Body of pancreas (tissue), 4 donors: Measurements from ENCODE around the gene ZNF655. TPM values are rescaled to one million over a fixed set of nuclear protein-coding genes. Genes with fewer than 3 reads are reported as not detected.
"Not testable (repeated sequence)": the region's sequence is repeated elsewhere in the genome, so short reads cannot be mapped to it uniquely, and the experiment has no call there.

ENCODE experiments used
- ATAC-seq: fragments of 150-250 bp; one replicate; pipeline ENCODE4 v1.9.1; 2016
- DNase-seq, 4 donors: peaks; one replicate each; pipeline ENCODE4 v3.0.0-alpha.2; 2019
- H3K27ac ChIP-seq, 4 donors: fragments of 200-600 bp; sonication (generic); 1 replicate in 3 of 4; 2 replicates in 1 of 4; pipeline versions ENCODE4 v1.5.1 to v1.6.1; 2016 to 2019; ENCODE audit warnings: mild to moderate bottlenecking in 1 of 4, mixed read lengths in 1 of 4, moderate library complexity in 1 of 4
- H3K27me3 ChIP-seq, 2 donors: fragments of 200-600 bp; sonication (generic); one replicate each; pipeline ENCODE4 v1.6.0; 2016; ENCODE audit warnings: mild to moderate bottlenecking in 1 of 2
- H3K36me3 ChIP-seq, 2 donors: fragments of 200-600 bp; sonication (generic); replicated peaks in 1 of 2; 2 replicates each; pipeline ENCODE4 v1.5.1; 2016; ENCODE audit warnings: low read depth in 2 of 2; ENCODE audit not compliant: insufficient read depth in 1 of 2
- H3K4me1 ChIP-seq: fragments of 200-600 bp; sonication (generic); one replicate; pipeline ENCODE4 v1.6.0; 2016
- H3K4me3 ChIP-seq, 2 donors: fragments of 200-600 bp; sonication (generic); 1 replicate in 1 of 2; 2 replicates in 1 of 2; pipeline ENCODE4 v1.5.1; 2016 to 2019
- H3K9me3 ChIP-seq, 3 donors: fragments of 200-600 bp; sonication (generic); 1 replicate in 2 of 3; 2 replicates in 1 of 3; pipeline ENCODE4 v1.5.1; 2016
- POLR2A ChIP-seq, 3 donors: fragments of 450-650 bp; IDR thresholded peaks; one replicate each; pipeline ENCODE4 v1.6.1; 2016; ENCODE audit warnings: antibody characterized with exemption in 3 of 3, mild to moderate bottlenecking in 2 of 3
- WGBS, 2 donors: methylation state at CpG; one replicate each; pipeline ENCODE4 v1.1.5; 2017; 5-methylcytosine and 5-hydroxymethylcytosine counted together
- intact Hi-C: fragments of 100-400 bp; cut with DNase I; formaldehyde crosslinking; loops from one replicate; pipeline ENCODE4 v1.15.1; 2023
- total RNA-seq, 2 donors: library from RNA; depleted of rRNA; stranded (reverse); fragments of >200 nt; gene quantifications; one replicate each; pipeline ENCODE4 v1.1.0, GENCODE V29; 2016
- TF ChIP-seq, protein P1 (sequence below), 7 experiments: fragments of 450-650 bp in 4 of 7; fragments of 200-600 bp in 3 of 7; sonication (generic) in 3 of 7; IDR thresholded peaks; one replicate each; pipeline ENCODE4 v1.5.1; 2016 to 2019; ENCODE audit warnings: antibody characterized with exemption in 7 of 7

Gene ZNF655
- total RNA-seq, 2 donors from 2014 or later, result 73.5 to 86.4 TPM

DNA sequence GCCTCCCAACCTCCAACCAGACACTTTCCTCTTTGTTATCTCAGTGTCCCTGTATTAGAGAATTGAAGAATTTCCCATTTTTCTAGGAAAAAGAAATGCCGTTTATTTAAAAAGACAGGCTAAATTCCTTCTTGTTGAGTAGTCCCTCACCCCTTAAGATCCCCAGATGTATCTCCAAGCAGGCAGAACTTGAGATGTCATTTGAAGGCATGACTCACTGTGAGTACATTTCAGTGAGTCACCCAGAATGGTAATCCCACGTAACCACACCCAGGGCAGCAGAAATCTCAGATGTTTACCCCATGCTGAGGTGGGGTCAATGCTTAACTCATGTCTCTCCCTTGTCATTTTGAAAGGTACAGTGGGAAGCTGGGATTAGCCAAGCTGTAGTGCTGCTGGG, 4.4 kb downstream of the ZNF655 start:
- WGBS, 2 donors, result 29 to 39% methylated on average over 2 of the region's 2 CpGs
- Histone ChIP-seq H3K4me1 (peaks cover 15% of the 10 kb centered on the region), H3K27me3 (no peaks in the 10 kb centered on the region), H3K9me3 (no peaks in the 10 kb centered on the region), H3K27ac (peak overlapping the region in 1 of 4 donors; percentile 24), H3K4me3 (no peak overlapping the region), H3K36me3 (peaks cover 0 to 28% of the 10 kb centered on the region in 2 donors)
- no peak for ATAC-seq
- peak in 1 of 4 donors; percentile 18 for DNase-seq
- no peak for TF ChIP-seq POLR2A (IDR thresholded peaks at IDR 0.05)
- TF ChIP-seq, protein P1, sequence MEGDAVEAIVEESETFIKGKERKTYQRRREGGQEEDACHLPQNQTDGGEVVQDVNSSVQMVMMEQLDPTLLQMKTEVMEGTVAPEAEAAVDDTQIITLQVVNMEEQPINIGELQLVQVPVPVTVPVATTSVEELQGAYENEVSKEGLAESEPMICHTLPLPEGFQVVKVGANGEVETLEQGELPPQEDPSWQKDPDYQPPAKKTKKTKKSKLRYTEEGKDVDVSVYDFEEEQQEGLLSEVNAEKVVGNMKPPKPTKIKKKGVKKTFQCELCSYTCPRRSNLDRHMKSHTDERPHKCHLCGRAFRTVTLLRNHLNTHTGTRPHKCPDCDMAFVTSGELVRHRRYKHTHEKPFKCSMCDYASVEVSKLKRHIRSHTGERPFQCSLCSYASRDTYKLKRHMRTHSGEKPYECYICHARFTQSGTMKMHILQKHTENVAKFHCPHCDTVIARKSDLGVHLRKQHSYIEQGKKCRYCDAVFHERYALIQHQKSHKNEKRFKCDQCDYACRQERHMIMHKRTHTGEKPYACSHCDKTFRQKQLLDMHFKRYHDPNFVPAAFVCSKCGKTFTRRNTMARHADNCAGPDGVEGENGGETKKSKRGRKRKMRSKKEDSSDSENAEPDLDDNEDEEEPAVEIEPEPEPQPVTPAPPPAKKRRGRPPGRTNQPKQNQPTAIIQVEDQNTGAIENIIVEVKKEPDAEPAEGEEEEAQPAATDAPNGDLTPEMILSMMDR (IDR thresholded peaks at IDR 0.05), result no peak
- intact Hi-C loops, result no loop called here

DNA sequence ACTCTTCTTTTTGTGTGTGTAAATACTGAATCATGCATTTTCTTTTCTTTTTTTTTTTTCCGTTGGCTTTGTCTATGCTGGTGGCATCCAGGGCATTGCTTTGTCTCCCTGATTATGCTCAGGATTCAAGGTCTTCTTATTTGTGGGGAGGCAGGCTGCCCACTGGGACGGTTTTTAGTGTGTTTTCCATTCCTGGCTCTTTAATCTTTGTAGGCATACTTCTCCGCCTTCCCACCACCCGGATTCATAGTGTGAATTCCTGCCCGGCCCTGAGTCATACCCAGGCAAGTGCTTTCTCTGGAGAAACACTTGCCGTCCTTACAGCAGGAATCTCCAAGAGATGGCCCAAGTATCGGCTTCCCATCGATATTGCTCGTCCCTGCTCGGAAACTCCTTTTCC, 5.2 kb downstream of the ZNF655 start:
- ATAC-seq (no peak), DNase-seq (no peak)
- 78 to 90% methylated on average over 10 of the region's 10 CpGs for WGBS, 2 donors
- TF ChIP-seq, protein P1 (IDR thresholded peaks at IDR 0.05), result no peak
- no peak for TF ChIP-seq POLR2A (IDR thresholded peaks at IDR 0.05)
- H3K27me3 ChIP-seq, result no peaks in the 10 kb centered on the region
- intact Hi-C loops, result no loop called here
- no peak overlapping the region for H3K4me3 ChIP-seq
- H3K9me3 ChIP-seq, result no peaks in the 10 kb centered on the region
- H3K36me3 ChIP-seq, result peaks cover 0 to 29% of the 10 kb centered on the region in 2 donors
- no peak overlapping the region for H3K27ac ChIP-seq
- peaks cover 15% of the 10 kb centered on the region for H3K4me1 ChIP-seq

DNA sequence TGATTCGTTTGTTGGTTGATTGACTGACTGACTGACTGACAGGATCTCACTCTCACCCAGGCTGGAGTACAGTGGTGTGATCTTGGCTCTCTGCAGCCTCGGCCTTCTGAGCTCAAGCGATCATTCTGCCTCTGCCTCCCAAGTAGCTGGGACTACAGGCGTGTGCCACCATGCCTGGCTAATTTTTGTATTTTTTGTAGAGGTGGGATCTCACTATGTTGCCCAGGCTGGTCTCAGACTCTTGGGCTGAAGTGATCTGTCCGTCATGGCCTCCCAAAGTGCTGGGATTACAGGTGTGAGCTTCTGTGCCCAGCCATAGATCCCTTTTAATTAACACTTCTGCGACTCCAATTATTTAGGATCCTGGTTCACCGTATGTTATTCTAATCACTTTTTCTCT, 10.3 kb downstream of the ZNF655 start:
- ATAC-seq, intact Hi-C loops, H3K4me3 ChIP-seq, H3K9me3 ChIP-seq, H3K27ac ChIP-seq, DNase-seq, H3K27me3 ChIP-seq, H3K4me1 ChIP-seq: not testable (repeated sequence)
- 91 to 96% methylated on average over 4 to 7 of the region's 7 CpGs for WGBS, 2 donors
- peaks cover 0 to 32% of the 10 kb centered on the region in 2 donors for H3K36me3 ChIP-seq

DNA sequence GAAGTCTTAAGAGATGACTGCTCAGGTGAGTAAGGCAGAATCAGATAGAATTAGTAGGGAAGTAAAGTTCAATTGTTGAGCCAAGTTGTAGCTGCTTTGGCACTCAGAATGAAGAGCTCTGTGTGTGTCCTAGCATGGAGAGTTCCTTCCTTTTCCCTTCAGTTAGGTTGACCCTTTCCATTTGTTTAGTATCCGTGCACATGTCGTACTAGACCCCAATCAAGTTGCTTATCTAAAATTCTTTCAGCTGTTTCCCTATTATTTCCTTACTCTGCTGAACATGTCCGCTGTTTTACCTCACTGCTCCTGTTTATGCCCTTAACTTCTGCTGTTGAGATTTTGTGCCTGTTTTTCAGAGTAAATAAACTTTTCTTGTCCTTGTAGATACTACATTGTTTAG, 13.3 kb downstream of the ZNF655 start:
- DNase-seq, result no peak
- no peak overlapping the region for H3K4me3 ChIP-seq
- 93 to 94% methylated on average over 3 of the region's 3 CpGs for WGBS, 2 donors
- H3K27ac ChIP-seq, result no peak overlapping the region
- H3K9me3 ChIP-seq, result no peaks in the 10 kb centered on the region
- intact Hi-C loops, result no loop called here
- TF ChIP-seq POLR2A (IDR thresholded peaks at IDR 0.05), result no peak
- TF ChIP-seq, protein P1 (IDR thresholded peaks at IDR 0.05), result no peak
- ATAC-seq, result no peak
- no peaks in the 10 kb centered on the region for H3K27me3 ChIP-seq
- no peaks in the 10 kb centered on the region for H3K4me1 ChIP-seq
- H3K36me3 ChIP-seq, result peaks cover 0 to 23% of the 10 kb centered on the region in 2 donors

DNA sequence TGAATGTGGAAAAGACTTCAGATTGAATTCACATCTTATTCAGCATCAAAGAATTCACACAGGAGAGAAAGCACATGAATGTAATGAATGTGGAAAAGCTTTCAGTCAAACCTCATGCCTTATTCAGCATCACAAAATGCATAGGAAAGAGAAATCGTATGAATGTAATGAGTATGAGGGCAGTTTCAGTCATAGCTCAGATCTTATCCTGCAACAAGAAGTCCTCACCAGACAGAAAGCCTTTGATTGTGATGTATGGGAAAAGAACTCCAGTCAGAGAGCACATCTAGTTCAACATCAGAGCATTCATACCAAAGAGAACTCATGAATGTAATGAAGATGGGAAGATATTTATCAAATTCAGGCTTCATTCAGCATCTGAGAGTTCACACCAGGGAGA, 14.8 kb downstream of the ZNF655 start:
- peaks cover 0 to 23% of the 10 kb centered on the region in 2 donors for H3K36me3 ChIP-seq
- WGBS, 2 donors, result 81 to 94% methylated on average over 1 of the region's 1 CpG
- no peak for TF ChIP-seq POLR2A (IDR thresholded peaks at IDR 0.05)
- TF ChIP-seq, protein P1 (IDR thresholded peaks at IDR 0.05), result no peak
- H3K27ac ChIP-seq, result no peak overlapping the region
- H3K4me1 ChIP-seq, result no peaks in the 10 kb centered on the region
- no peak for DNase-seq
- ATAC-seq, result no peak
- intact Hi-C loops, result no loop called here
- no peak overlapping the region for H3K4me3 ChIP-seq
- no peaks in the 10 kb centered on the region for H3K27me3 ChIP-seq
- no peaks in the 10 kb centered on the region for H3K9me3 ChIP-seq
